MCF 10A (cell line): Measurements from ENCODE around the gene PRPF8. TPM values are rescaled to one million over a fixed set of nuclear protein-coding genes. Genes with fewer than 3 reads are reported as not detected.

Source experiments
- BruUV-seq: library from RNA; stranded (reverse); fragments of 400-500 nt; replicated peaks from 2 replicates; lab custom pipeline; 2021; lab: Mats Ljungman, UMichigan
- CTCF ChIA-PET: fragments of 300-600 bp; sonication (Branson Sonifier 250); formaldehyde crosslinking; extraction: SDS; loops from one replicate; lab custom pipeline; 2021; ENCODE audit warnings: antibody characterized with exemption, inconsistent platforms; lab: Yijun Ruan, JAX
- POLR2A ChIA-PET: fragments of 300-600, 350-650 bp; sonication (Branson Sonifier 250); formaldehyde crosslinking; extraction: SDS; loops from one replicate; lab custom pipeline; 2020; ENCODE audit warnings: antibody characterized with exemption, inconsistent platforms; lab: Yijun Ruan, JAX
- DNase-seq: peaks from one replicate; pipeline ENCODE4 v3.0.0-alpha.2; 2018; ENCODE audit not compliant: unreplicated experiment
- H3K27ac Mint-ChIP-seq: one replicate; pipeline ENCODE4 v1.8.0; 2022; ENCODE audit warnings: mild to moderate bottlenecking, low read depth, mixed read lengths; ENCODE audit not compliant: unreplicated experiment
- H3K27me3 Mint-ChIP-seq: one replicate; pipeline ENCODE4 v1.8.0; 2022; ENCODE audit warnings: mixed read lengths; ENCODE audit not compliant: insufficient read depth, unreplicated experiment
- H3K36me3 Mint-ChIP-seq: one replicate; pipeline ENCODE4 v1.8.0; 2022; ENCODE audit warnings: mild to moderate bottlenecking, moderate library complexity, mixed read lengths; ENCODE audit not compliant: insufficient read depth, unreplicated experiment
- H3K4me1 Mint-ChIP-seq: one replicate; pipeline ENCODE4 v1.8.0; 2022; ENCODE audit warnings: mixed read lengths; ENCODE audit not compliant: insufficient read depth, unreplicated experiment
- H3K4me3 Mint-ChIP-seq: one replicate; pipeline ENCODE4 v1.8.0; 2022; ENCODE audit warnings: mild to moderate bottlenecking, moderate library complexity, mixed read lengths; ENCODE audit not compliant: unreplicated experiment
- H3K9me3 Mint-ChIP-seq: one replicate; pipeline ENCODE4 v1.8.0; 2022; ENCODE audit warnings: mixed read lengths; ENCODE audit not compliant: unreplicated experiment
- CTCF ChIP-seq: fragments of 200-600 bp; IDR thresholded peaks from one replicate; pipeline ENCODE4 v1.8.0; 2022; ENCODE audit warnings: antibody characterized with exemption, mild to moderate bottlenecking; ENCODE audit not compliant: unreplicated experiment
- intact Hi-C: fragments of 100-400 bp; cut with micrococcal nuclease; formaldehyde crosslinking; loops from 2 replicates; pipeline ENCODE4 v1.14.1; 2022
- total RNA-seq: library from RNA; stranded (reverse); gene quantifications from 2 replicates; pipeline ENCODE4 v1.2.3, GENCODE V29; 2022

The PRPF8 gene
- total RNA-seq, 1 experiment from 2014 or later = 261 TPM

- DNase-seq = peak; percentile 100
- peaks cover 24% of the 10 kb centered on the region for H3K4me1 Mint-ChIP-seq
- intact Hi-C loops = loop anchor here (2.0 to 10.0 kb wide), 4 partner anchors 67 to 311 kb away; partner anchors contain the start of genes RILP, RTN4RL1 and SMYD4
- H3K27me3 Mint-ChIP-seq = no peaks in the 10 kb centered on the region
- H3K27ac Mint-ChIP-seq = peak overlapping the region; percentile 93
- H3K36me3 Mint-ChIP-seq = peaks cover 22% of the 10 kb centered on the region
- no peak for TF ChIP-seq CTCF
- ChIA-PET POLR2A (interaction anchor here (0.6 to 5.6 kb wide), 50 partner anchors 8 to 685 kb away, joined by 3 to 112 read pairs (median 5); partner anchors contain the start of genes DPH1, INPP5K, OVCA2 and PITPNA), CTCF (interaction anchor here (0.6 to 8.9 kb wide), 12 partner anchors 14 to 314 kb away, joined by 3 to 211 read pairs (median 4); partner anchors contain the start of genes DPH1 and RILP)
- no peaks in the 10 kb centered on the region for H3K9me3 Mint-ChIP-seq
- BruUV-seq = no TSS peak
- H3K4me3 Mint-ChIP-seq = peak overlapping the region; percentile 87
These were observed 31.6 kb upstream of the PRPF8 start for GRCh38 chr17:1716076-1716911.

- peak overlapping the region; percentile 93 for H3K27ac Mint-ChIP-seq
- TF ChIP-seq CTCF = no peak
- H3K9me3 Mint-ChIP-seq = no peaks in the 10 kb centered on the region
- CTCF ChIA-PET = no interaction called here
- BruUV-seq = no TSS peak
- H3K4me3 Mint-ChIP-seq = peak overlapping the region; percentile 87
- H3K4me1 Mint-ChIP-seq = peaks cover 26% of the 10 kb centered on the region
- POLR2A ChIA-PET = interaction anchor here (0.5 to 5.6 kb wide), 27 partner anchors 9 to 686 kb away, joined by 3 to 112 read pairs (median 6); partner anchors contain the start of genes INPP5K, OVCA2, PITPNA and PRPF8
- peaks cover 24% of the 10 kb centered on the region for H3K36me3 Mint-ChIP-seq
- no peaks in the 10 kb centered on the region for H3K27me3 Mint-ChIP-seq
- intact Hi-C loops = loop anchor here (1.0 to 10.0 kb wide), 5 partner anchors 46 to 312 kb away; partner anchors contain the start of genes RILP, RTN4RL1 and SMYD4
- no peak for DNase-seq
These were observed 31.1 kb upstream of the PRPF8 start for GRCh38 chr17:1715803-1716075.

GRCh38 chr17:1714980-1715802 lies 30.5 kb upstream of the PRPF8 start:
- peak; percentile 92 for DNase-seq
- BruUV-seq = no TSS peak
- Mint-ChIP-seq H3K4me1 (peaks cover 26% of the 10 kb centered on the region), H3K9me3 (no peaks in the 10 kb centered on the region), H3K4me3 (peak overlapping the region; percentile 87), H3K27me3 (no peaks in the 10 kb centered on the region), H3K36me3 (peaks cover 27% of the 10 kb centered on the region), H3K27ac (peak overlapping the region; percentile 93)
- TF ChIP-seq CTCF = no peak
- POLR2A ChIA-PET = interaction anchor here (0.5 to 5.6 kb wide), 30 partner anchors 9 to 328 kb away, joined by 3 to 112 read pairs (median 5); partner anchors contain the start of genes INPP5K, OVCA2, PITPNA and PRPF8
- intact Hi-C loops = loop anchor here (1.0 to 10.0 kb wide), 4 partner anchors 31 to 312 kb away; partner anchors contain the start of genes PRPF8 and RTN4RL1
- CTCF ChIA-PET = interaction anchor here (0.5 to 2.5 kb wide), 7 partner anchors 14 to 750 kb away, joined by 3 to 15 read pairs (median 4); no protein-coding TSS in a partner anchor
